H1 (cell line): ENCODE results near the gene NOL3. TPM values are rescaled to one million over a fixed set of nuclear protein-coding genes. Genes with fewer than 3 reads are reported as not detected.

Experiments
- BACH1 ChIP-seq: IDR thresholded peaks from 2 replicates; pipeline ENCODE4 v1.6.1; 2012; ENCODE audit warnings: low read length, improper control_type of control experiment
- CHD1 ChIP-seq: IDR thresholded peaks from 2 replicates; pipeline ENCODE4 v1.6.1; 2012; ENCODE audit warnings: low read depth, low read length, improper control_type of control experiment
- EP300 ChIP-seq, 2 experiments: IDR thresholded peaks; 1 replicate in 1 of 2; 2 replicates in 1 of 2; pipeline ENCODE4 v1.6.1; 2011 to 2012; ENCODE audit warnings: low read depth in 2 of 2, low read length in 2 of 2, mild to moderate bottlenecking in 2 of 2, borderline replicate concordance in 1 of 2, inconsistent platforms in 1 of 2, moderate library complexity in 1 of 2
- POU5F1 ChIP-seq: IDR thresholded peaks from 2 replicates; pipeline ENCODE4 v1.6.1; 2011; ENCODE audit warnings: low read depth, mild to moderate bottlenecking, low read length, moderate library complexity
- SIRT6 ChIP-seq: IDR thresholded peaks from one replicate; pipeline ENCODE4 v1.7.1; 2012; ENCODE audit warnings: low read length, inconsistent platforms
- SP2 ChIP-seq: IDR thresholded peaks from 2 replicates; pipeline ENCODE4 v1.6.1; 2012; ENCODE audit warnings: mild to moderate bottlenecking, low read length, inconsistent platforms
- microRNA counts: library from miRNA; unstranded; fragments of <30 nt; microRNA quantifications from one replicate; lab custom pipeline; 2015
- microRNA-seq, 2 experiments: library from miRNA; unstranded; fragments of <30 nt; microRNA quantifications; one replicate each; pipeline versions ENCODE4 to v1.2.0, GENCODE V29; 2016 to 2020; ENCODE audit warnings: borderline microRNAs expressed in 2 of 2, borderline number of aligned reads in 2 of 2, borderline replicate concordance in 1 of 2
- polyA plus RNA-seq, 7 experiments: library from polyadenylated mRNA; depleted of rRNA in 3 of 7; stranded (reverse) in 5 of 7; unstranded in 2 of 7; fragments of >200 nt in 5 of 7; fragments of 200-250 nt in 2 of 7; gene quantifications; 1 replicate in 5 of 7; 2 replicates in 1 of 7; 4 replicates in 1 of 7; pipeline versions ENCODE4 v1.2.1 to v1.2.3, GENCODE V29; 2011 to 2013; ENCODE audit warnings: missing spikeins in 2 of 7, mixed read lengths in 2 of 7
- small RNA-seq: library from polyadenylated mRNA; stranded (forward); fragments of <200 nt; extraction: miRNeasy Mini kit (QIAGEN cat#:217004); gene quantifications from one replicate; pipeline ENCODE3, GENCODE V24; 2013; ENCODE audit not compliant: insufficient read depth
- total RNA-seq: library from RNA; stranded (reverse); fragmentation: NEBNext Ultra II Directional; extraction: Animal tissue kit (Norgen Biotek cat#: 25700); gene quantifications from 2 replicates; pipeline ENCODE4 v1.2.1, GENCODE V29; 2021

The NOL3 gene
- total and polyA plus RNA-seq, 2 of the 8 experiments (the other 6 are each of a cell fraction or from before 2014, with no cell fraction given), result 2.2 to 4.6 TPM

GRCh38 chr16:67223992-67224391 is 53.7 kb downstream of the NOL3 start (continued):
- TF ChIP-seq CHD1 (no peak), SP2 (no peak), BACH1 (no peak), SIRT6 (no peak), POU5F1 (no peak), EP300 (IDR thresholded peaks at IDR 0.05; ENCODE audit: borderline replicate concordance in 1 of 2, low read depth in 2 of 2, low read length in 2 of 2) (no peak)

MicroRNAs within 50 kb of the gene (microRNA counts, 767-probe panel; counts per million panel counts)
- microRNA hsa-miR-328 (lab: Ali Mortazavi, UCI), result 879 counts per million, percentile 95 among the panel's probes with 10 or more counts

Small RNAs within 50 kb of the gene (microRNA-seq; reads per million reads assigned to microRNA genes)
- 0.92 to 1.8 reads per million in 2 experiments for gene MIR328

Small RNAs within 50 kb of the gene (small RNA-seq; reads per million reads assigned to genes)
- 6.9 reads per million, percentile 73 among the genes with 10 or more reads in this experiment for gene MIR328

Other genes with a start within 250 kb of the NOL3 start
- gene RRAD, start 245.0 kb upstream of the NOL3 start, total RNA-seq, result not detected in 2 replicates
- 0.08 and 0.17 TPM in 2 replicates for gene RRAD, start 245.0 kb upstream of the NOL3 start, polyA plus RNA-seq (2011; rRNA removed)
- gene CIAO2B, start 236.1 kb upstream of the NOL3 start, total RNA-seq, result 65.6 and 71.3 TPM in 2 replicates
- 248 and 256 TPM in 2 replicates for gene CIAO2B, start 236.1 kb upstream of the NOL3 start, polyA plus RNA-seq (2011; rRNA removed)
- 14.4 and 14.7 TPM in 2 replicates for gene CES2, start 235.0 kb upstream of the NOL3 start, total RNA-seq
- gene CES2, start 235.0 kb upstream of the NOL3 start, polyA plus RNA-seq (2011; rRNA removed), result 8.6 and 16.8 TPM in 2 replicates
- 1.6 and 1.7 TPM in 2 replicates for gene CES3, start 209.3 kb upstream of the NOL3 start, total RNA-seq
- gene CES3, start 209.3 kb upstream of the NOL3 start, polyA plus RNA-seq (2011; rRNA removed), result 2.2 and 2.8 TPM in 2 replicates
- gene CES4A, start 181.9 kb upstream of the NOL3 start, total RNA-seq, result 0.93 TPM in 1 of 2 replicates, not detected in the other
- gene CES4A, start 181.9 kb upstream of the NOL3 start, polyA plus RNA-seq (2011; rRNA removed), result 0.88 and 1.5 TPM in 2 replicates
- gene CBFB, start 141.4 kb upstream of the NOL3 start, total RNA-seq, result 31.6 and 34.3 TPM in 2 replicates
- 8.0 and 11.5 TPM in 2 replicates for gene CBFB, start 141.4 kb upstream of the NOL3 start, polyA plus RNA-seq (2011; rRNA removed)
- 18.6 TPM in 2 replicates for gene PHAF1, start 60.6 kb upstream of the NOL3 start, total RNA-seq
- gene PHAF1, start 60.6 kb upstream of the NOL3 start, polyA plus RNA-seq (2011; rRNA removed), result 20.6 and 26.4 TPM in 2 replicates
- 3.5 and 4.7 TPM in 2 replicates for gene B3GNT9, start 19.5 kb upstream of the NOL3 start, total RNA-seq
- gene B3GNT9, start 19.5 kb upstream of the NOL3 start, polyA plus RNA-seq (2011; rRNA removed), result 9.0 and 10.2 TPM in 2 replicates
- 0.19 and 0.29 TPM in 2 replicates for gene TRADD, start 10.6 kb upstream of the NOL3 start, total RNA-seq
- gene TRADD, start 10.6 kb upstream of the NOL3 start, polyA plus RNA-seq (2011; rRNA removed), result 0.50 and 0.60 TPM in 2 replicates
- gene FBXL8, start 10.6 kb upstream of the NOL3 start, total RNA-seq, result not detected in 2 replicates
- 0.11 and 0.67 TPM in 2 replicates for gene FBXL8, start 10.6 kb upstream of the NOL3 start, polyA plus RNA-seq (2011; rRNA removed)
- gene HSF4, start 5.8 kb upstream of the NOL3 start, total RNA-seq, result not detected in 2 replicates
- gene HSF4, start 5.8 kb upstream of the NOL3 start, polyA plus RNA-seq (2011; rRNA removed), result 0.14 and 0.93 TPM in 2 replicates
- 22.9 and 23.1 TPM in 2 replicates for gene MATCAP1, start 13.4 kb downstream of the NOL3 start, total RNA-seq
- gene MATCAP1, start 13.4 kb downstream of the NOL3 start, polyA plus RNA-seq (2011; rRNA removed), result 27.5 and 38.0 TPM in 2 replicates
- 1.3 and 1.7 TPM in 2 replicates for gene EXOC3L1, start 19.6 kb downstream of the NOL3 start, total RNA-seq
- 1.3 and 2.1 TPM in 2 replicates for gene EXOC3L1, start 19.6 kb downstream of the NOL3 start, polyA plus RNA-seq (2011; rRNA removed)
- gene E2F4, start 21.6 kb downstream of the NOL3 start, total RNA-seq, result 78.0 and 79.9 TPM in 2 replicates
- 157 and 194 TPM in 2 replicates for gene E2F4, start 21.6 kb downstream of the NOL3 start, polyA plus RNA-seq (2011; rRNA removed)
- 9.2 and 9.6 TPM in 2 replicates for gene ELMO3, start 28.6 kb downstream of the NOL3 start, total RNA-seq
- gene ELMO3, start 28.6 kb downstream of the NOL3 start, polyA plus RNA-seq (2011; rRNA removed), result 10.9 and 14.4 TPM in 2 replicates
- 37.7 and 37.9 TPM in 2 replicates for gene TMEM208, start 56.6 kb downstream of the NOL3 start, total RNA-seq
- gene TMEM208, start 56.6 kb downstream of the NOL3 start, polyA plus RNA-seq (2011; rRNA removed), result 93.9 and 100.0 TPM in 2 replicates
- gene FHOD1, start 76.9 kb downstream of the NOL3 start, total RNA-seq, result 55.4 and 60.7 TPM in 2 replicates
- 31.3 and 49.1 TPM in 2 replicates for gene FHOD1, start 76.9 kb downstream of the NOL3 start, polyA plus RNA-seq (2011; rRNA removed)
- gene SLC9A5, start 78.4 kb downstream of the NOL3 start, total RNA-seq, result 7.9 and 8.5 TPM in 2 replicates
- 8.6 and 11.6 TPM in 2 replicates for gene SLC9A5, start 78.4 kb downstream of the NOL3 start, polyA plus RNA-seq (2011; rRNA removed)
- gene PLEKHG4, start 109.0 kb downstream of the NOL3 start, total RNA-seq, result 7.4 and 7.7 TPM in 2 replicates
- 11.1 and 19.8 TPM in 2 replicates for gene PLEKHG4, start 109.0 kb downstream of the NOL3 start, polyA plus RNA-seq (2011; rRNA removed)
- 0.06 and 0.63 TPM in 2 replicates for gene KCTD19, start 156.2 kb downstream of the NOL3 start, total RNA-seq
- 0.24 and 0.47 TPM in 2 replicates for gene KCTD19, start 156.2 kb downstream of the NOL3 start, polyA plus RNA-seq (2011; rRNA removed)
- gene LRRC36, start 156.3 kb downstream of the NOL3 start, total RNA-seq, result 0.44 TPM in 1 of 2 replicates, not detected in the other
- 0.09 and 0.15 TPM in 2 replicates for gene LRRC36, start 156.3 kb downstream of the NOL3 start, polyA plus RNA-seq (2011; rRNA removed)
- gene TPPP3, start 223.0 kb downstream of the NOL3 start, total RNA-seq, result 0.61 and 1.0 TPM in 2 replicates
- 0.77 and 1.3 TPM in 2 replicates for gene TPPP3, start 223.0 kb downstream of the NOL3 start, polyA plus RNA-seq (2011; rRNA removed)
- gene ZDHHC1, start 245.9 kb downstream of the NOL3 start, total RNA-seq, result 3.1 and 3.5 TPM in 2 replicates
- gene ZDHHC1, start 245.9 kb downstream of the NOL3 start, polyA plus RNA-seq (2011; rRNA removed), result 4.9 and 7.5 TPM in 2 replicates